Endometrial microvascular endothelial cells (primary cell): ENCODE data around the gene VTI1A. TPM values are rescaled to one million over a fixed set of nuclear protein-coding genes. Genes with fewer than 3 reads are reported as not detected.

Experiments
- in situ Hi-C: cut with HindIII; loops from 2 replicates; pipeline ENCODE4 v1.10.0; 2017; ENCODE audit warnings: low sequenced_read_pairs, low pct_unique_long_range_greater_than_20kb; ENCODE audit errors: inconsistent ontology term
- total RNA-seq: library from RNA; depleted of rRNA; stranded (reverse); fragments of >200 nt; gene quantifications from one replicate; pipeline ENCODE4 v1.2.3, GENCODE V29; 2015; ENCODE audit errors: inconsistent ontology term

Gene VTI1A
- total RNA-seq, 1 donor from 2014 or later: 40.9 TPM

- in situ Hi-C loops: no loop called here
Measured at GRCh38 chr10:112774798-112775197, 327.8 kb downstream of the VTI1A start.

- in situ Hi-C loops: no loop called here
Measured at GRCh38 chr10:112775381-112775780, 328.4 kb downstream of the VTI1A start.

- in situ Hi-C loops: no loop called here
Measured at GRCh38 chr10:112775892-112776674, 329.1 kb downstream of the VTI1A start.

- in situ Hi-C loops: no loop called here
Measured at GRCh38 chr10:112778579-112778978, 331.6 kb downstream of the VTI1A start.

GRCh38 chr10:112779025-112779770 is 332.2 kb downstream of the VTI1A start:
- in situ Hi-C loops: no loop called here

GRCh38 chr10:112782200-112782907 is 335.3 kb downstream of the VTI1A start:
- in situ Hi-C loops: no loop called here

GRCh38 chr10:112783351-112784021 is 336.5 kb downstream of the VTI1A start:
- in situ Hi-C loops: no loop called here

- in situ Hi-C loops: no loop called here
Measured at GRCh38 chr10:112784022-112784461, 337.0 kb downstream of the VTI1A start.

GRCh38 chr10:112785089-112785488 is 338.1 kb downstream of the VTI1A start:
- in situ Hi-C loops: no loop called here

- in situ Hi-C loops: no loop called here
Measured at GRCh38 chr10:112789248-112789647, 342.2 kb downstream of the VTI1A start.

GRCh38 chr10:112790030-112790429 is 343.0 kb downstream of the VTI1A start:
- in situ Hi-C loops: no loop called here

- in situ Hi-C loops: no loop called here
Measured at GRCh38 chr10:112790921-112791320, 343.9 kb downstream of the VTI1A start.

GRCh38 chr10:112791447-112791846 is 344.4 kb downstream of the VTI1A start:
- in situ Hi-C loops: no loop called here

GRCh38 chr10:112792487-112793201 is 345.6 kb downstream of the VTI1A start:
- in situ Hi-C loops: no loop called here

- in situ Hi-C loops: no loop called here
Measured at GRCh38 chr10:112793202-112793921, 346.3 kb downstream of the VTI1A start.

- in situ Hi-C loops: no loop called here
Measured at GRCh38 chr10:112794201-112794600, 347.2 kb downstream of the VTI1A start.

- in situ Hi-C loops: no loop called here
Measured at GRCh38 chr10:112795067-112795466, 348.1 kb downstream of the VTI1A start.

GRCh38 chr10:112797197-112797596 is 350.2 kb downstream of the VTI1A start:
- in situ Hi-C loops: no loop called here
